ENCODE results near the gene NBAS.
"Not testable (repeated sequence)": the region's sequence is repeated elsewhere in the genome, so short reads cannot be mapped to it uniquely, and the experiment has no call there.

The NBAS gene

DNA sequence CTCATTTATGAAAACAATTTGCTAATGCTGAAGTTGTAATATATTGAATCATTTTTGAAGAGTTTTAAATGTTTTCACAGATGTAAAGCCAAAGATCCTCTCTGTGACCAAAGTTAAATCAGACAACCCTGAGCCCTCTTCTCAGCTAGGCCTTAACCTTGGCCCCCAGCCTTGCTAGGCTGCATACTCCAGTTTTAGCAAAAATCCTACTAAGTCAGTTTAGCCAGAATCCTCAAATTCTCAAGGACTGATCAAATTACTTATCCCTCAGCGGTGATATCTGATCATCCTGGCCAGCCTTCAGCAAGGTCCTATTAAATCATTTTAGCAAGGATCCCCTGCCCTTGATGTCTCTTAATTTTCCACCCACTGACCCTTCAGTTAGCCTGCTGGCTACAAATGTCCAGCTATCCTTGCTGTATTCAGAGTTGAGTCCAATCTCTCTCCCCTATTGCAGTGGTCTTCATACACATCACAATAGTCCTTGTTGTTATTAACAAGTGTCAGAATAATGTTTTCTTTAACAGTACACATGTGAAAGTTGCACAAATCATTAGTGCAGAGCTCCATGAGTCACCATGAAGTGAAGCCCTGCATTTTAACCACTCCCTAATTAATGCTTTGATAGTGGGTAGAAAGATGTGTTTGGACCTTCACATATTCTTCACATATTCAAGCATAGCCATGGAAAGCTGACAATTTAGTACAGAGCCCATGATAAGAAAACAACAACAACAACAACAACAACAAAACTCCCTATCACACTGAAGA, 206.4 kb downstream of the NBAS start:
- no peak for DNase-seq

DNA sequence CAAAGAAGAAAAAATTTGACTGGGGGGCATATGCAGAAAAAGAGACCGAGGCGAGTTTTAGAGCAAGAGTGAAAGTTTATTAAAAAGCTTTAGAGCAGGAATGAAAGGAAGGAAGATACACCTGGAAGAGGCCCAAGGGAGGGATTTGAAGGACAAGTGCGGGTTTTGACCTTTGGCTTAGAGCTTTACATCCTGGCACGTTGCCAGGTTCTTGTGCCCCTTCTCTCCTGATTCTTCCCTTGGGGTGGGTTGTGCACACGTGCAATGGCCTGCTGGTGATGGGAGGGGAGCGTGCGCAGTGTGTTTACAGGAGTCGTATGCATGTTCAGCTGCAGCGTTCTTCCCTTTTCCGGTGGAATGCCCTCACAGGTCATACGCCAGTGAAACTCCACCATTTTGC, 208.8 kb downstream of the NBAS start:
- DNase-seq, result no peak

DNA sequence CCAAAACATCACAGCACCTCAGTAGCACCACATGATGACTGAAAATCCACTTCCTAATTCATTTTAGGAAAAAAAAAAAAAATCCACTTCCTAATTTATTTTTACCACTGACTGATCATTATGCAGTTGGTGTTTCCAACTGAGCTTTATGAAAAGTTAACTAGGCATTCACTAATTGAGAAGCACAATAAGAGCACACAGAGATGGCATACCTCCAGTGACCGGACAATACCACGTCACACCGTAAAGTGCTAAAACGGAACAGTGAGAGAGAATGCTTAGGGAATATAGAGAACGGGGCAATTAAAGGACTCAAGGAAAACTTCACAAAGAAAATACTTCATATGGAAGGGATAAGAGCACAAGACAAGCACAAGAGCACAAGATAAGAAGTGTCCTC, 212.5 kb downstream of the NBAS start:
- DNase-seq, result no peak

DNA sequence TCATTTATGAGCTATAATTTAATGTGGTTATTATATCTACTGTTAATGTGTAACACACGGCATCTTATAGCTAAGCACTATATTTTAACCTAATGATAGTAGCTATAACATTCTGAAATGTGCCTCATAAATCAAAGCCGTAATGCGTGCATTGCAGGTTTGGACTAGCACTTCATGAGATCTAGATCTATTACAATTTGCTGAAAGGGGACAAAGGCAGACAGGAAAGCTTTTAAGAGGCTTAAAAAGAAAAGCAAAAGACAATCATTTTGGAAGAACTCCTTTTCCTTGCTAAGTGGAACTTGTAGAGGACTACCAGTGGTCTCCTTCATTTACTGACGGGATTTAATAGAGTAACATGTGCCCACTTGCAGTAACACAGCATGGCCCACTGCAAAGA, 213.1 kb downstream of the NBAS start:
- DNase-seq, result no peak

DNA sequence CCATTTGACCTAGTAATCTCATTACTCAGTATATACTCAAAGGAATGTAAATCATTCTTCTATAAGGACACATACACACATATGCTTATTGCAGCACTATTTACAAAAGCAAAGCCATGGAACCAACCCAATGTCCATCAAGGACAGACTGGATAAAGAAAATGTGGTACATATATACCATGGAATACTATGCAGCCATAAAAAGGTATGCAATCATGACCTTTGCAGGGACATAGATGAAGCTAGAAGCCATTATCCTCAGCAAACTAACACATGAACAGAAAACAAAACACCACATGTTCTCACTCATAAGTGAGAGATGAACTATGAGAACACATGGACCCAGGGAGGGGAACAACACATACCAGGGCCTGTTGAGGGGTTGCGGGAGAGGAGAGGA, 214.5 kb downstream of the NBAS start:
- DNase-seq, result no peak

DNA sequence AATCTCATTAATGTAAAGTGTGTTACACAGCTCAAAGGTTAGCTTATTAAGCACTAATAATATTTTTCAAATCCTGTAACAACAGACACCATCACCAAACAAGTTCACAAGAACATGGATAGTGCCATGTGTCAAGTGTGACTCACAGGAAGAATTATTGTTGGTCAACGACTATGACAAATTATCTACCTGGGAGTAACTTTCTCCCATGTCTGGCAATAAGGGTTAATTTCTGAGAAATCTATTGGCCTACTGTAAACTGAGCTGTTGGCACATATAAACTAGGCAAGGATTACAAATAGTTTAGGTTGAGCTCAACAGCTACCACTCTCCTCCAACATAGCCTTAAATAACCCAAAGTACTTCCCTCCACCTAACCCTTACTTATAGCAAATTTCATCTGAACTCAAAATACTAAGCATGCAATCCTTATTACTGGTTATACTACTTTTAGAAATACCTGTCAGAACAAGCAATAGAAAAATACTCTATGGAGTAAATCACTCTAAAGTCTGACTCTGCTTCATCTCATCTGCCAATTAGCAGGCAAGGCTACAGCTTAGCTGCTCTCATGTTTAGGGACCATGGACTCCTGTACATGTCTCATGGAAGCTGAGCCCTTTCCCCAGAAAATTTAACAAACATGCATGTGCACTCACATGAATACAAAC, 223.0 kb downstream of the NBAS start:
- no peak for DNase-seq

DNA sequence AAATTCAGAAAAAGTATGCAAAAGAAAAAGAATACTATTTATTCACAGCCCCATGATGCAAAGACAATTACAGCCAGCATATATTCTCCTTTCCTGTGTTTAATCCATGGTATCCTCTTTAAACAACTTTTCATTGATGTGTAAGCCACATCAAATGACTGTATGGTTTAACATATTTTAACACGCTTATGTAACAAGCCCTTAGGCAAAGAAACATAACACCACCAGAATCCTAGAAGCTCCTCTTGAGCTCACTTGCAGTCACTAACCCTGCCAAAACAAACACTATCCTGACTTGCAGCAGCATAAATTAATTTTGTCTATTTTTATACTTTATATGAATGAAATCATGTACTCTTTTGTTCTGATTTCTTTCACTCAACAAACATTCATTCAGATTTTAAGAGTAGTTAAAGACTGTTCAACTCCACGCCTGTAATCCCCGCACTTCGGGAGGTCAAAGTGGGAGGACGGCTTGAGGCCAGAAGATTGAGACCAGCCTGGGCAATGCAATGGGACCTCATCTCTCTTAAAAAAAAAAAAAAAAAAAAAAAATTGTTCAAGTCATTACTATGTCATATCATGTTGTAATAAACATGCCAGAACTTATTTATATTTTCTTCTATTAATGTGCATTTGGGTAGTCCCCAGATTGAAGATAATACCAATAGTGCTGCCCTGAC, 226.3 kb downstream of the NBAS start:
- DNase-seq, result no peak

DNA sequence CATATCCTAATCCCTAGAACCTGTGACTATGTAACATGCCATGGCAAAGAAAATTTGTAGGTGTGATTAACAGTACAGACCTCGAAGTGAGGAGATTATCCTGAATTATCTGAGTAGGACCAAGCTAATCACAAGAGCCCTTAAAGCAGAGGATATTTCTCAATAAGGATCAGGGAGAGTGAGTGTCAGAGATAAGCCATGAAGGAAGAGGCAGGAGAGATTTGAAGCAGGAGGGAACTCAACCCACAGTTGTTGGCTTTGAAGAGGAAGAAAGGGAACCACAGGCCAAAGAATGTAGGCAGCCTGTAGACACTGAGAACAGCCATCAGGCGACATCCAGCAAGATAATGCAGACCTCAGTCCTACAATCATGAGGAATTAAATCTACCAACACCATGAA, 229.3 kb downstream of the NBAS start:
- DNase-seq, result no peak

DNA sequence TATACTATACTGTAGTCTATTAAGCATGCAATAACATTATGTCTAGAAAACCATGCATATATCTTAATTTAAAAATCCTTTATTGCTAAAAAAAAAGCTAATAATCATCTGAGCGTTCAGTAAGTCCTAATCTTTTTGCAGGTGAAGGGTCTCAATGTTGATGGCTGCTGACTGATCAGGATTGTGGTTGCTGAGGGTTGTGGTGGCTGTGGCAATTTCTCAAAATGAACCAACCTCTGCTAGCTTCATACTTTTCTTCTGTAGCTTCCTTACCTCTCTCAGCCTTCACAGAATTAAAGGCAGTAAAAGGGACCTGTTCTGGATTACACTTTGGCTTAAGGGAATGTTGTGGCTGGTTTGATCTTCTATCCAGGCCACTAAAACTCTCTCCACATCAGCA, 235.8 kb downstream of the NBAS start:
- no peak for DNase-seq

DNA sequence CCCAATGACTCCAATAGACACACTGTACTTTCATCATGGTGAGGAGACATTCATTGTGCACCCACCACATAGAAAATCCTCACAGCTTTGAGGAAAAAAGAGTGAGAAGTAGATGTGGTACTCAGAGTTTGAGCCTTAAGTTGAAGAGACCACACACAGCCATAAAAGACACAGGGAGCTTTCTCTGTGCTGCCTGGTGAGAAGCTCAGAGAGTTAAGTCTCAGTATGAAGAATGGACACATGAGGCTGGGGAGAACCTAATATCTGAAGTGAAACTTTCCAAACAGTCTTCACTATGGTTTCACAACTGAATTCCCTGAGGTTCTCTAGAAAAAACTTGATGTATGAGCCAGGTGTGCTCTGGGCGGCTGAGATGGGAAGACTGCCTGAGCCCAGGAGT, 237.9 kb downstream of the NBAS start:
- no peak for DNase-seq

DNA sequence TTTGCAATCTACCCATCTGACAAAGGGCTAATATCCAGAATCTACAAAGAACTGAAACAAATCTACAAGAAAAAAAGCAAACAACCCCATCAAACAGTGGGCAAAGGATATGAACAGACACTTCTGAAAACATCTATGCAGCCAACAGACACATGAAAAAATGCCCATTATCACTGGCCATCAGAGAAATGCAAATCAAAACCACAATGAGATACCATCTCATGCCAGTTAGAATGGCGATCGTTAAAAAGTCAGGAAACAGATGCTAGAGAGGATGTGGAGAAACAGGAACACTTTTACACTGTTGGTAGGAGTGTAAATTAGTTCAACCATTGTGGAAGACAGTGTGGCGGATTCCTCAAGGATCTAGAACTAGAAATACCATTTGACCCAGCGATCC, 239.7 kb downstream of the NBAS start:
- DNase-seq, result not testable (repeated sequence)

DNA sequence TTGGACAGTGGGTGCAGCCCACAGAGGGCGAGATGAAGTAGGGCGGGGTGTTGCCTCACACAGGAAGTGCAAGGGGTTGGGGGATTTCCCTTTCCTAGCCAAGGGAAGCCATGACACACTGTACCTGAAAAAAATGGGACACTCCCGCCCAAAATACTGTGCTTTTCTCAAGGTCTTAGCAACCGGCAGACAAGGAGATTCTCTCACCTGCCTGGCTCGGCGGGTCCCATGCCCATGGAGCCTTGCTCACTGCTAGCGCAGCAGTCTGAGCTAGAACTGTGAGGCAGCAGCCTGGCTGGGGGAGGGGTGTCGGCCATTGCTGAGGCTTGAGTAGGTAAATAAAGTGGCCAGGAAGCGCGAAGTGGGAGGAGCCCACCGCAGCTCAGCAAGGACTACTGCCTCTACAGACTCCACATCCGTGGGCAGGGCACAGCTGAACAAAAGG, 244.7 kb downstream of the NBAS start:
- DNase-seq, result no peak

DNA sequence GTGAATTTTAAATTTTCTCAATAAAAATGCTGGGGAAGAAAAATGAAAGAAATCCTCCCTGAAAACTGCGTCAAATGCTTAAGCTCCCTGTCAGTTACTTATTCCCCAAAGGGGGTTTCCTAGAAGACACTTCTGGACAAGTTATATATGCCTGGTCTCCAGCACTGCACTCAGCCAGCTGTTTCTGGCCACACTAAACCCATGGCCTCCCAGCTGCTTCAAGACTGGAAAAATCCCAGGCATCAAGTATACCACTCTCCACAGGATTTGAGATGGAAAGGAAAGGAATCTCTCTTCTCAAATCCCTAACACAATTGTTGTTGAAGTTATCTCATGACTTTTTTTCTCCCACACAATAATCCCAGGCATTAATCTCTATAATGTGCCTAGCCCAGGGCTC, 245.7 kb downstream of the NBAS start:
- DNase-seq, result no peak

DNA sequence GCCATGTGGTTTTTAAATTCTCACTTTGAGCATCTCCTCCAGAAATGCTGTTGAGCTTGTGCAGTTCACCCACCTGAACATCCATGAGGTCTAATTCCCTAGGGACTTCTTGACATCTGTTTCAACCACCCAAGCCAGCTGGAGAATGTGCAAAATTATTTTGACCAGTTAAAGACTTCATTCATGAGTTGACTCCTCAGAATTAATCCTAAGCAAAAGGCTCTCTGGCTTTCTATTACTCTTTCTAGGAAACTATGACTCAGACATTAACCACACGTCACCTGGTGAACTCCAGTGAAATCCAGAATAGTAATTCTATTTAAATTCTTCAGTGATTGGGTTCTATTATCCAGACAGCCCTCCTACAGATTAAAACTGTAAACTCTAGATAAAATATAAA, 247.5 kb downstream of the NBAS start:
- DNase-seq, result no peak

DNA sequence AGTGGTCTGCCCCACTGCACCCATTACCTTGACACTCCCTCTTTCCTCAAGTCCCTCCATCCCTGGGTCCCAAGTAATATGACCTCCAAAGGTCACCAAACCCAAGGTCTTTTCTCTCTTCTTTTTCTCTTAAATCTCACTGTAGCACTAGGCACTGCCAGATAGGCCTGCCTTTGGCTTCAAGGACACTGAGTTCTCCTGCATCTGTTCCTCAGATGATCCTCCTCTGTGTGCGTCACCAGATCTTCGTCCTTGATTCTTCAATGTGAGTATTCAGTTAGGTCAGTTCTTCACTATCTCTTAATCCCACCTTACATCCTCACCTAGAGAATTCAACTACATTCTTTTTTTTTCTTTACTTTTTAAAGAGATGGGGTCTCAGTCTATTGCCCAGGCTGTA, 249.2 kb downstream of the NBAS start:
- no peak for DNase-seq

DNA sequence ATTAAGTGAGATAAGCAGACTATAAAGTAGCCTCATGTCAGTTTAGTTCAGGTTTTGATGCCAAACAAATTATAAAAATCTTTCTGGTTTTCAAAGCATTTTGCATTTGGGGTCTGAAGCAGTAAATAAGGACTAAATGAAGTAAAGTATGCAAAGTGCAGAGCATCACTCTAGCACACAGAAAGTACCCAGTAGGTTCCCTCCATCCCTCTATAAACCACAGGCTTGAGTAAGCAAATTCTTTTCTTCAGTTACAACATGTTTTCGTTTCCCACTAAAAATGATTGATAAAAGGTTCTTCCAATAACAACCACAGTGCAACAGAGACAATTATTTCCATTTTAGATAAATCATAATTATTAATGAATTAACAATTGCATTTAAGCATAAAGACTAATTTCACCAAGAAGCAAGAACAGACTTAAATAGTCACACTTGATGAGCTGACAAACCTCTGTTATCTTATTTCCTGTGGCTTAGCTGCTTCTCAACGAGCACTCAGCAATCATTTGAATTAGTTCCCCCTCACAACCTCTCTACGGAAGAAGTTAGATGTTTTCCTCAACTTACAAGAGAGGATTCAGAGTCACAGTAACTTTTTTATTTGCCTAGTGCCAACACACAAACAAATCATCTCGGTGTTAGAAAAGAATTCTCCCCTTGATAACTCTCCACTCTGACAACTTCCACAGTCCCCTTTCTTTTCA, 249.8 kb downstream of the NBAS start:
- no peak for DNase-seq

DNA sequence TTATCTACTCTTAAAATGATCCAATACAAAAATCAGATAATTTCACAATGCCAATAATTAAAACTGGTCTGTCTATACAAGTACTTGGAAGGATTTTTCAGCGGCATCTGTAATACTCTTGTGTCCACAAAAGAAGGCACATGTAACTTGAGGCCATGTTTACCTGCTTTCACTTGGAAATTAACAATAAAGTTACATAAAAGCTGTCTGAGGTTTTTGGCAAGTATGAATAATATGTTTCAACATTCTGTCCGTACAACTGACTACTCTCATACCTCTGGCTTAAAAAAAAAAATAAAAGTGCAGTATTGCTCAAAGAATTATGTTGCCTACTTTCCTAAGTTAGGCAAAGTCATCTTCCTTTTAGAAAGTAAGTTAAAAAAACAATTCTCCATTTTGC, 253.6 kb downstream of the NBAS start:
- no peak for DNase-seq

DNA sequence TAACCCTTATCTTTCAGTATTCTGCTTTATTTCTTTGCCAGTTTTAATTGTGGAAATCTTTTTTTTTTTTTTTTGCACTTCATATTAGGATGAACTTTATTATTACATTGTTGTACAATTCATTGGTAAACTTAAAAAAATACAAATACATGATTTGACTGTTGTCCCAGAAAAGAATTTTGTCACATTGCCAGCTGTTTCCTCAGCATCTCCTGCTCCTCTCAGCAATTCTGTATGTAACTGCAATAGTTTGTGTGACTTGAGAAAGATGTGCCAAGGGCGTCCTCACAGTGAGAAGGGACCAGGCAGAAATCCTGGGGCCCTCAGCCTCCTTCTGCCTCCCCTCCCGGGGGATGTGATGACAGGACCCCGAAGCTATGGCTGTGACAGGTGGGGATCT, 254.4 kb downstream of the NBAS start:
- no peak for DNase-seq

DNA sequence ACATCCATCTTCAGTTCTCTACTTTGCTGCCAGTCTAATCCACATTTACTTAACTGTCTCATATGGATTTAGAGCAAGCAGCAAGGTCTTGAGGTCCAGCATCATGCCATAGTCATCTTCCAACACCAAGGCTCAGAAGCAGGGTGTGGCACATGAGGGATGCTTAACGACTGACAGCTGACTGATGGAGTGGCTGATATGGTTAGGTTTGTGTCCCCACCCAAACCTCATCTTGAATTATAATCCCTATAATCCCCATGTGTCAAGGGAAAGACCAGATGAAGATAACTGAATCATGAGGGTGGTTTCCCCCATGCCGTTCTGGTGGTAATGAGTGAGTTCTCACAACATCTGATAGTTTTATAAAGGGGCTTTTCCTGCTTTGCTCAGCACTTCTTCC, 257.3 kb downstream of the NBAS start:
- no peak for DNase-seq

DNA sequence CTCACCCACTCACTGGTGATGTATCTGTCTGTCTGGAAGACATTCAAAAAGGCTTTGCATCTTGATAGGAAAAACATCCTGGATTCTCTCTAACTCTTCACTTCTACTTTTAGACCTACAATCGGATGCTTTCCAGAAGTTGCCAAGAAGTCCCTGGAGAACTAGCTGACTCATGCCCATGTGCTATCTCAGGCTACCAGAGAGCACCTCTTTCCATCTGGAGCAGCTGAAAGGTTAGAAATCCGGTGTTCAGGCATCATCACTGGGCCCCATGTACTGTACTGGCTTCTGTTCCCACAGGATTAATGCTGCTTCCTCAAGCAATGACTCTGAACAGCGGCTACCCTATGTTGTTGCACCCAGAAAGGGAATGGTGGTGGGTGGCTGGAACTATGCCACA, 259.0 kb downstream of the NBAS start:
- DNase-seq, result no peak

DNA sequence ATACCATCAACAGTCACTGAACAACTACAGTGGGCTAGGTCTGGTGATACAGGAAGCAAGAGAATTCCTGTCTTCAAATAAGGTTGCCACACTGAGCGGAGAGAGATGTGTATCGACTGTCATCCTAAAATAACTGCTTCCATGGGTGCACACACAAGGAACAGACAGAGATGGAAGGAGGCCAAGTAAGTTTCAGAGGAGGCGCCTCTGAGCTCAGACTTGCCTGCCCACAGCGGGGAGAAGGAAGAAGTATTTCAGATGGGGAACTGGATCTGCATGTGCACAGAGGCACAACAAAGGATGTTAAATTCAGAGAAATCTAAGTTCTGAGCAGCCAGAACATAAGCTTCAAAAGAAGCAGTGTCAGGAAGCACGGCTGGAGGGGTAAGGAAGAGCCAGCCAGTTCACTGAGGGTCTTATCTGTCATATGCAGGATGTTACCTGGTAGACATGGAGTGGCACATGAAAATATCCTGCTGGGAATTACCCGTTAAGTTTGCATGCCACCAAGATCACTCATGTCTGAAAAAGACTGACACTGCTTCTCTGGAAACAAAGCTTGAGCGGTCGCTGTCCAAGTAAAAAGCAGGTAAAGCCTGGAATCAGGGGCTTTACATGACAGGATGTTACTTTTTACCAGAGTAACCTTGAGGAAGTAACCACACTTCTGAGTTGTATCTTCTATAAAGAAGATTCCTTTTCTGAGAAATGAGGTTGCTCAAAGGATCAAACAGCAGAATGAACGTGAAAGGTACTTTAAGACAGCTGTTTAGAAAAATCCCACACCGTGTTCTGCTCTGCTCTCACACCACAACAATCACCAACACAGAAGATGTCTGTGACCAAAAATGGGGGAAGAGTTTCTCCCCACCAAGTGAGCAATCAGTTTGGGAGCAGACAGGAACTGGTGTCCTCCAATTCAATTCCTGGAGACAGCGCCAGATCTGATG, 260.2 kb downstream of the NBAS start:
- no peak for DNase-seq

DNA sequence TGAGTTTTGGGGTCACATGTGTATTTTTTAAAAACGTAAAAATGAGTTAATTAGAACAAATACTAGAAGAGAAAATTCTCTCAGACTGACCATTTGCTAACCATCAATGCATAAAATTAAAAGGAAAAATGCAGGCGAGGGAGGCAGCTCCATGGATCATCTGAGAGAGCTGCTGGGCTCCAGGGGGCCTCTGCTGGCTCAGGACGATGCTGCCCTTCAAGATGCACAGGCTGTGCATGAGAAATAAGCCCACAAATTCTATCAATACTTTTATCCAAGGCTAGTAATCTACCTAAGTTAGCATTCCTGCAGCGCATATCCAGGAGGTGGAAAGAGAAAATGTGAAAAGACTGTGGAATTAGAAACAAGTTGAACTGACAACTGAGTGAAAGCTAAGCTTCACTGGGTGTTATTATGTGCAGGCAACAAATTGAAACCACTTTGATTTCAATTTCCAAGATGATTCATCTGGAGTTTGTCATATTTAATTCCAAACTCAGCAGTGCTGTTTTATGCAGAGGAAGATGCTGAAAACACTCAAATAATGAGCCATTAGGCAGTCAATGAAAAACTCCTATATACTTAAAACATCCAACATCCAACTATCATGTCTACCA, 261.1 kb downstream of the NBAS start:
- DNase-seq, result no peak

All from left hindlimb (tissue), 1 donor.